Measurements from ENCODE around the gene S1PR4. TPM values are rescaled to one million over a fixed set of nuclear protein-coding genes. Genes with fewer than 3 reads are reported as not detected.

The S1PR4 gene
- total RNA-seq, 2 donors from 2014 or later, result 1.2 to 6.4 TPM

DNA sequence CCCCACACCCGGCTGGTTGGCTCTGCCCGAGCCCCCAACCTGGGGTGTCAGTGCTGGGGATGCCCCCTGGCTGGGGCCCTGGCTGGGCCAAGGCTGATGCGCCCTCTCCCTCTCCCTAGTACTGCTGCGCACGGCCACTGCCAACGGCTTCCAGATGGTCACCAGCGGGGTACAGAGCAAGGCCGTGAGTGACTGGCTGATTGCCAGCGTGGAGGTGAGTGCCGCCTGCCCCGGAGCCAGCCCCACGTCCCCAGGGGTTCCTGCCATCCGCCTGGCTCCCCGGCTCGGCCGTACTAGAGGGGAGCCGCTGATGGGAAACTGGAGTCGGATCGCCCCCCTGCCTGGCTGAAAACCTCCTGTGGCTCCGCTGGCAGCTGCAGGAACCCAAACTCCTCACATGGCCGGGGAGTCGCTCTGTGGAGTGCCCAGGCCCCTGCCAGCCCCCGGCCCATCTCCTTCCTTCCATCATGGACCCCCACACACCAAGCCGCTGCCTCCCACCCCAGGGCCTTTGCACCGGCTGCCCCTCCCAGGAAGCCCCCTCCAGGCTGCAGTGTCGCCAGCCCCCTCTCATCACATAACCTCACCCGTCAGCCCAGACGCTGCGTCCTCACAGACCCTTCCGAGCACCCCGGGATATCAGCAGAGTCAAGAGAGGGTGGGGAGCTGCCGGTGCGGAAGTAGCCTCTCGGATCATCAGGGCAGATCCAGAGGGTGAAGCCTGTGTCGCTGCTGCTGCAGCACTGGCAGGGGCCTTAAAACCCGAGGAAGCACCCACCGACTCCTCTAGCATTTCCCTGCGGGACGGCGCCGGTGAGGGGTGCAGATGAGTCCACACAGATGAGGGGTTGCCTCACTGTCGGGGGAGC, 17.7 kb downstream of the S1PR4 start:
- TF ChIP-seq, protein P1, sequence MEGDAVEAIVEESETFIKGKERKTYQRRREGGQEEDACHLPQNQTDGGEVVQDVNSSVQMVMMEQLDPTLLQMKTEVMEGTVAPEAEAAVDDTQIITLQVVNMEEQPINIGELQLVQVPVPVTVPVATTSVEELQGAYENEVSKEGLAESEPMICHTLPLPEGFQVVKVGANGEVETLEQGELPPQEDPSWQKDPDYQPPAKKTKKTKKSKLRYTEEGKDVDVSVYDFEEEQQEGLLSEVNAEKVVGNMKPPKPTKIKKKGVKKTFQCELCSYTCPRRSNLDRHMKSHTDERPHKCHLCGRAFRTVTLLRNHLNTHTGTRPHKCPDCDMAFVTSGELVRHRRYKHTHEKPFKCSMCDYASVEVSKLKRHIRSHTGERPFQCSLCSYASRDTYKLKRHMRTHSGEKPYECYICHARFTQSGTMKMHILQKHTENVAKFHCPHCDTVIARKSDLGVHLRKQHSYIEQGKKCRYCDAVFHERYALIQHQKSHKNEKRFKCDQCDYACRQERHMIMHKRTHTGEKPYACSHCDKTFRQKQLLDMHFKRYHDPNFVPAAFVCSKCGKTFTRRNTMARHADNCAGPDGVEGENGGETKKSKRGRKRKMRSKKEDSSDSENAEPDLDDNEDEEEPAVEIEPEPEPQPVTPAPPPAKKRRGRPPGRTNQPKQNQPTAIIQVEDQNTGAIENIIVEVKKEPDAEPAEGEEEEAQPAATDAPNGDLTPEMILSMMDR (IDR thresholded peaks at IDR 0.05), result no peak
- H3K4me1 ChIP-seq (ENCODE audit: control insufficient read depth in 1 of 2, low read depth in 2 of 2), result no peaks in the 10 kb centered on the region
- no peak for DNase-seq (ENCODE audit: low spot score)
- no peaks in the 10 kb centered on the region for H3K27me3 ChIP-seq (replicated peaks; ENCODE audit: insufficient read depth)
- H3K4me3 ChIP-seq, result no peak overlapping the region
- ATAC-seq (ENCODE audit: insufficient number of reproducible peaks, low FRiP score, low read depth), result no peak
- peaks cover 16% of the 10 kb centered on the region for H3K36me3 ChIP-seq
- no peaks in the 10 kb centered on the region for H3K9me3 ChIP-seq
- no peak overlapping the region for H3K27ac ChIP-seq

DNA sequence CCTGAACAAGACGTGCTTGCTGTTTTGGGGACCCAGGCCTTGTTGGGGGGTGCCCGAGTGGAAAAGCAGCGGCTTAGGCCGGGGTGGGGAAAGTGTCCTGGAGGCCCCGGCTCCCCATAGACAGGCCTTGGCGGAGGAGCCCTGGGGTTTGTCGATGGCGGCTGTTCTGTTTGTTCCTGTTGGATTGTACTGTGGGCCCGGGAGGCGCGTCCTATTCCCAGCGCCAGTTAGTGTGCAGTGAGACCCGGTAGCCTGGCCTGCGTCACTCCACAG, 18.3 kb downstream of the S1PR4 start:
- Histone ChIP-seq H3K27me3 (replicated peaks; ENCODE audit: insufficient read depth) (no peaks in the 10 kb centered on the region), H3K4me3 (no peak overlapping the region), H3K9me3 (no peaks in the 10 kb centered on the region), H3K4me1 (ENCODE audit: control insufficient read depth in 1 of 2, low read depth in 2 of 2) (no peaks in the 10 kb centered on the region), H3K36me3 (peaks cover 20% of the 10 kb centered on the region), H3K27ac (no peak overlapping the region)
- no peak for DNase-seq (ENCODE audit: low spot score)
- no peak for ATAC-seq (ENCODE audit: insufficient number of reproducible peaks, low FRiP score, low read depth)
- TF ChIP-seq, protein P1 (IDR thresholded peaks at IDR 0.05), result no peak

DNA sequence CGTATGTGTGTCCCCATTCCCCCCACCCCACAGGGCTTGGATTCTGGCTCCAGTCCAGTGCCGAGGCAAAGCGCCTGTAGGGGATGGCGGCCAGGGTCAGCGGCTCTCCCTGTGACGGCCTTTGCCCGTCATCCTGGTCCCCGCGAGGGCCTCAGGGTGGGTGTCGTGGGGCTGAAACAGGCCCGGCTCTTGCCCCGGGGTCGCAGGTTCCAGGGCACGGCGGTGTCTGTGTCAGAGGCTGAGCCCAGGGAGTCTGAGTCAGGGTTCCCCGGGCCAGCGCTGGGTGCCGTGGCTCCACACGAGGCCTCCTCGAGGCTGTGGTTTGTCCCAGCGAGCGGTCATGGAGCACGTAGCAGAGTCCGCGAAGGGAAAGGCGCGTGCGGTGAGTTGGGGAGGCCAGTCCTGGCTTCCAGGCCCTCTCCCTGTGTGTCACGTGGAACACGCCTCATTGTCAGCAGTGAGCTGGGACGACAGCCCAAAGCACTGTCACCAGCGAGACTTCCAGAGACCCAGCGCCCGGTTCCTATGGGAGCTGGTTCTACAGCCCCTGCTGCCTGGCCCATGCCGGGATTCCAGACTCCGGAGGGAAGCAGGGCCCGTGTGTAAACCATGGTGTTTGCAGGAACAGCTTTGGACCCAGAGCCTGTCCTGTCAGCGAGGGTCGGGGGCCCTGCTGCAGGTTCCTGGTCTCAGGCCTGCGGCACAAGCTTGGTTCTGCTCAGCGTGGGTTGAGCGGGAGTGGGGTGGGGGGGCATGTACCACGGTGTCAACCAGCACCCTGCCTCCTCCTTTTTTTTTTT, 20.5 kb downstream of the S1PR4 start:
- ATAC-seq (ENCODE audit: insufficient number of reproducible peaks, low FRiP score, low read depth) (no peak), DNase-seq (ENCODE audit: low spot score) (no peak)
- Histone ChIP-seq H3K27ac (no peak overlapping the region), H3K27me3 (replicated peaks; ENCODE audit: insufficient read depth) (no peaks in the 10 kb centered on the region), H3K9me3 (no peaks in the 10 kb centered on the region), H3K36me3 (peaks cover 12% of the 10 kb centered on the region), H3K4me3 (no peak overlapping the region), H3K4me1 (ENCODE audit: control insufficient read depth in 1 of 2, low read depth in 2 of 2) (no peaks in the 10 kb centered on the region)
- TF ChIP-seq, protein P1 (IDR thresholded peaks at IDR 0.05), result no peak

DNA sequence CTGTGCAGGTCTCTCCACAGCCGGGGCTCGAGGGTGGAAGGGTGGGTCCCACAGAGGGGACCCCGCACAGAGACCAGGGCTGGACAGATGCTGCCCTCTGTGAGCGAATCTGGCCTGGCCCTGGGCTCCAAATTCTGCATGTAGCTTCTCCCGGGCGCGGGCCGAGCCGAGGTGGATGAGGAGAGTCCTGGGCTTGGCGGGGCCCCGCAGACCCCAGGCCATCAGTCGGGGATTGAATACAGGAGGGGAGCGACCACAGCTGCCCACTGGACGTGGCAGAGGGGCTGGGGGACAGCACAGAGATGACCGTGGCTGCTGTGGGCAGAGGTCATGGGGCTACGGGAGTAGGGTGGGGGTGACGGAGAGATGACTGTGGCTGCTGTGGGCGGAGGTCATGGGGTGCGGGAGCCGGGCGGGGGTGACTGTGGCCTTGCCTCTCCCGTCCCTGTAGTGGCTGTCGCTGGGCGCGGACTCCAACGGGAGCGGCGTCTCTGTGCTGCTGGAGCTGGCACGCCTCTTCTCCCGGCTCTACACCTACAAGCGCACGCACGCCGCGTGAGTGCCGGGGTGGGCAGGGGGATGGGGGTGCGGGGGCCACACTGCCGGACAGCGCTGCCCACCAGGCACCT, 22.6 kb downstream of the S1PR4 start:
- Histone ChIP-seq H3K4me3 (no peak overlapping the region), H3K27me3 (replicated peaks; ENCODE audit: insufficient read depth) (no peaks in the 10 kb centered on the region), H3K4me1 (ENCODE audit: control insufficient read depth in 1 of 2, low read depth in 2 of 2) (no peaks in the 10 kb centered on the region), H3K36me3 (peaks cover 21% of the 10 kb centered on the region), H3K9me3 (no peaks in the 10 kb centered on the region), H3K27ac (no peak overlapping the region)
- DNase-seq (ENCODE audit: low spot score), result no peak
- TF ChIP-seq, protein P1 (IDR thresholded peaks at IDR 0.05), result no peak
- no peak for ATAC-seq (ENCODE audit: insufficient number of reproducible peaks, low FRiP score, low read depth)

DNA sequence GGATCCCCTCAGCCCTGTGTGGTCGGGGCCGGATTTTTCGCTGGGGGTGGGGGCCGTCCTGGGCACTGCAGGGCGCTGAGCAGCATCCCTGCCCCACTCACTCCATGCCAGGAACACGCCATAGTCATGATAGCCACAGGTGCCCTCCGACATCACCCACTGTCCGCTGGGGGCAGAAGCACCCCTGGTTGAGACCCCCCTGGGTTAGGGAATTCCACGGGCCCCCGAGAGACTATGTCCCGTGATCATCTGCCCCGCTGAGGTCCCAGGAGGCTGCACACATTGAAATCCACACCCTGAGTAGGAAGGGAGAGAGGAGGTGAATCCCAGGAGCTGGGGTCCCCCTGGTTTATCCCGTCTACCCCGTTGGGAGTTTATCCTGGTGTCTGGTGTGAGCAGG, 23.3 kb downstream of the S1PR4 start:
- ATAC-seq (ENCODE audit: insufficient number of reproducible peaks, low FRiP score, low read depth), result no peak
- Histone ChIP-seq H3K4me1 (ENCODE audit: control insufficient read depth in 1 of 2, low read depth in 2 of 2) (no peaks in the 10 kb centered on the region), H3K4me3 (no peak overlapping the region), H3K27ac (no peak overlapping the region), H3K9me3 (no peaks in the 10 kb centered on the region), H3K27me3 (replicated peaks; ENCODE audit: insufficient read depth) (no peaks in the 10 kb centered on the region), H3K36me3 (peaks cover 24% of the 10 kb centered on the region)
- no peak for DNase-seq (ENCODE audit: low spot score)
- TF ChIP-seq, protein P1 (IDR thresholded peaks at IDR 0.05), result no peak

Data from thoracic aorta (tissue), 2 donors.